GM12878 (cell line): Measurements from ENCODE around the gene PLXNB2. TPM values are rescaled to one million over a fixed set of nuclear protein-coding genes. Genes with fewer than 3 reads are reported as not detected.
A peak's percentile ranks its signal among the peaks of the same experiment; 100 is the strongest.

ENCODE experiments used
- DPF2 ChIP-seq: fragments of 450-650 bp; IDR thresholded peaks from 2 replicates; pipeline ENCODE4 v1.6.1; 2017; ENCODE audit warnings: mild to moderate bottlenecking
- HDAC6 ChIP-seq: fragments of 200-600 bp; sonication (generic); IDR thresholded peaks from one replicate; pipeline ENCODE4 v1.8.0; 2017; ENCODE audit warnings: antibody characterized with exemption; ENCODE audit not compliant: unreplicated experiment
- MTA2 ChIP-seq: fragments of 450-650 bp; IDR thresholded peaks from 2 replicates; pipeline ENCODE4 v1.6.1; 2016; ENCODE audit warnings: low read depth, mild to moderate bottlenecking, moderate library complexity
- MYB ChIP-seq: fragments of 150-350 bp; IDR thresholded peaks from 2 replicates; pipeline ENCODE4 v1.6.1; 2014; ENCODE audit warnings: mild to moderate bottlenecking, low read depth, low read length, borderline replicate concordance
- NR2C1 ChIP-seq: fragments of 450-650 bp; IDR thresholded peaks from 2 replicates; pipeline ENCODE4 v1.6.1; 2017; ENCODE audit warnings: antibody characterized with exemption, mild to moderate bottlenecking, moderate library complexity
- PBX3 ChIP-seq: IDR thresholded peaks from 2 replicates; pipeline ENCODE4 v1.6.1; 2011; ENCODE audit warnings: mild to moderate bottlenecking, low read depth, low read length, moderate library complexity; ENCODE audit not compliant: insufficient replicate concordance
- PRDM15 ChIP-seq: fragments of 450-650 bp; formaldehyde crosslinking; IDR thresholded peaks from 2 replicates; pipeline ENCODE4 v1.4.0; 2020; ENCODE audit warnings: mild to moderate bottlenecking, moderate library complexity
- SPI1 ChIP-seq: IDR thresholded peaks from 2 replicates; pipeline ENCODE4 v1.6.1; 2011; ENCODE audit warnings: low read depth, mild to moderate bottlenecking, low read length, moderate library complexity, borderline replicate concordance; ENCODE audit not compliant: insufficient read depth
- ZBED1 ChIP-seq: IDR thresholded peaks from 2 replicates; pipeline ENCODE4 v1.6.1; 2016; ENCODE audit warnings: borderline replicate concordance
- ZSCAN29 ChIP-seq: fragments of 450-650 bp; IDR thresholded peaks from 2 replicates; pipeline ENCODE4 v1.6.1; 2017; ENCODE audit warnings: mild to moderate bottlenecking, moderate library complexity
- polyA plus RNA-seq, 11 experiments: library from polyadenylated mRNA; depleted of rRNA in 4 of 11; unstranded in 6 of 11; stranded (reverse) in 5 of 11; fragments of >200 nt; fragmentation: Nextera tagmentation in 4 of 11; fragmentation: Illumina TruSeq in 1 of 11; extraction: Ambion mirVana in 4 of 11; extraction: Trizol in 1 of 11; gene quantifications; 1 replicate in 1 of 11; 2 replicates in 10 of 11; pipeline versions ENCODE4 v1.2.1 to v1.2.3, GENCODE V29; 2011 to 2016; ENCODE audit warnings: inconsistent platforms in 2 of 11, missing spikeins in 2 of 11, low read depth in 1 of 11
- total RNA-seq, 4 experiments: library from RNA; depleted of rRNA in 3 of 4; stranded (reverse); fragments of >200 nt in 3 of 4; fragmentation: Illumina TruSeq in 1 of 4; extraction: Trizol in 1 of 4; gene quantifications; 2 replicates each; pipeline versions ENCODE4 v1.2.1 to v1.2.3, GENCODE V29; 2013 to 2021
- TF ChIP-seq, protein P1 (sequence below): fragments of 450-650 bp; IDR thresholded peaks from 2 replicates; pipeline ENCODE4 v1.6.1; 2017; ENCODE audit warnings: borderline replicate concordance
- TF ChIP-seq, protein P2 (sequence below): IDR thresholded peaks from 2 replicates; pipeline ENCODE4 v1.6.1; 2011; ENCODE audit warnings: low read depth, mild to moderate bottlenecking, low read length, moderate library complexity, borderline replicate concordance; ENCODE audit errors: extremely low read depth
- TF ChIP-seq, protein P3 (sequence below): IDR thresholded peaks from 2 replicates; pipeline ENCODE4 v1.6.1; 2012; ENCODE audit warnings: low read depth, low read length, improper control_type of control experiment
- TF ChIP-seq, protein P4 (sequence below): IDR thresholded peaks from 2 replicates; pipeline ENCODE4 v1.6.1; 2012; ENCODE audit warnings: mild to moderate bottlenecking, low read depth, low read length

PLXNB2 gene
- total and polyA plus RNA-seq, 10 of the 15 experiments (the other 5 are each of a cell fraction or from before 2014, with no cell fraction given): 0.68 to 134 (median 41.9) TPM

DNA sequence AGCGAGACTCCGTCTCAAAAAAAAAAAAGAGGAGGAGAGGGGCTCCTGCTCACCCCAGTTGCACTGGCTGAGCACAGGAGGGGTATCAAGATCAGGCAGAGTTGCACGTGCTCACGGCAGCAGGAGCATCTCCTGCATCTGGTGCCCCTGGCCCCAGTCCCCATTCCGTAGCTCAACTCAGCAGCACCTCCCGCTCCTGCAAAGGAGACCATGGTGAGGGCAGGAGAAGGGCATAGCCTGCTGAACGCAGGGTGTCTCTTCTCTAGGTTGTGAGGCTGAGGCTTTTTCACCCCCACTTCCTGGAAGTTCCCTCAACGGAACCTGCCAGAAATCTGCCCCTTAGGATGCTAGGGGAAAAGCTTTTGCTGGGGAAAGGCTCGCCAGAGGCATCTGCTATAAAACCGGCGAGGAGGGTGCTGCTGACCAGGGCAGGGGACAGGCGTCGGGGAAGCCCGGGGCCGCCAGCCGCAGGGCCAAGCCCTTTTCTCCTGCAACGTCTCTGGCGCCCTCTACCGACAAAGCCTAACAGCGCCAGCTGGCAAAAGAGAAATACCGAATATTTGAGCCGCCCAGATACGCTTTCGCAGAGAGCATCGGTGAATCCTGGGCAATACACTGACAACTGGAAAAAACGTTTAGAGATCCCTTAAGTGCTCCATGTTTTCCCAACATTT, 34.7 kb upstream of the PLXNB2 start (continued):
- TF ChIP-seq, protein P1, sequence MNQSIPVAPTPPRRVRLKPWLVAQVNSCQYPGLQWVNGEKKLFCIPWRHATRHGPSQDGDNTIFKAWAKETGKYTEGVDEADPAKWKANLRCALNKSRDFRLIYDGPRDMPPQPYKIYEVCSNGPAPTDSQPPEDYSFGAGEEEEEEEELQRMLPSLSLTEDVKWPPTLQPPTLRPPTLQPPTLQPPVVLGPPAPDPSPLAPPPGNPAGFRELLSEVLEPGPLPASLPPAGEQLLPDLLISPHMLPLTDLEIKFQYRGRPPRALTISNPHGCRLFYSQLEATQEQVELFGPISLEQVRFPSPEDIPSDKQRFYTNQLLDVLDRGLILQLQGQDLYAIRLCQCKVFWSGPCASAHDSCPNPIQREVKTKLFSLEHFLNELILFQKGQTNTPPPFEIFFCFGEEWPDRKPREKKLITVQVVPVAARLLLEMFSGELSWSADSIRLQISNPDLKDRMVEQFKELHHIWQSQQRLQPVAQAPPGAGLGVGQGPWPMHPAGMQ: no peak
- TF ChIP-seq DPF2: no peak
- no peak for TF ChIP-seq HDAC6
- TF ChIP-seq ZSCAN29: peak; percentile 84; the same call in 1 of the 2 replicates
- TF ChIP-seq, protein P2, sequence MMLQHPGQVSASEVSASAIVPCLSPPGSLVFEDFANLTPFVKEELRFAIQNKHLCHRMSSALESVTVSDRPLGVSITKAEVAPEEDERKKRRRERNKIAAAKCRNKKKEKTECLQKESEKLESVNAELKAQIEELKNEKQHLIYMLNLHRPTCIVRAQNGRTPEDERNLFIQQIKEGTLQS: peak; percentile 11; the same call in 1 of the 2 replicates
- TF ChIP-seq, protein P3, sequence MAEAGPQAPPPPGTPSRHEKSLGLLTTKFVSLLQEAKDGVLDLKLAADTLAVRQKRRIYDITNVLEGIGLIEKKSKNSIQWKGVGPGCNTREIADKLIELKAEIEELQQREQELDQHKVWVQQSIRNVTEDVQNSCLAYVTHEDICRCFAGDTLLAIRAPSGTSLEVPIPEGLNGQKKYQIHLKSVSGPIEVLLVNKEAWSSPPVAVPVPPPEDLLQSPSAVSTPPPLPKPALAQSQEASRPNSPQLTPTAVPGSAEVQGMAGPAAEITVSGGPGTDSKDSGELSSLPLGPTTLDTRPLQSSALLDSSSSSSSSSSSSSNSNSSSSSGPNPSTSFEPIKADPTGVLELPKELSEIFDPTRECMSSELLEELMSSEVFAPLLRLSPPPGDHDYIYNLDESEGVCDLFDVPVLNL: no peak
- no peak for TF ChIP-seq PRDM15 (CRISPR knock-in tag)
- TF ChIP-seq, protein P4, sequence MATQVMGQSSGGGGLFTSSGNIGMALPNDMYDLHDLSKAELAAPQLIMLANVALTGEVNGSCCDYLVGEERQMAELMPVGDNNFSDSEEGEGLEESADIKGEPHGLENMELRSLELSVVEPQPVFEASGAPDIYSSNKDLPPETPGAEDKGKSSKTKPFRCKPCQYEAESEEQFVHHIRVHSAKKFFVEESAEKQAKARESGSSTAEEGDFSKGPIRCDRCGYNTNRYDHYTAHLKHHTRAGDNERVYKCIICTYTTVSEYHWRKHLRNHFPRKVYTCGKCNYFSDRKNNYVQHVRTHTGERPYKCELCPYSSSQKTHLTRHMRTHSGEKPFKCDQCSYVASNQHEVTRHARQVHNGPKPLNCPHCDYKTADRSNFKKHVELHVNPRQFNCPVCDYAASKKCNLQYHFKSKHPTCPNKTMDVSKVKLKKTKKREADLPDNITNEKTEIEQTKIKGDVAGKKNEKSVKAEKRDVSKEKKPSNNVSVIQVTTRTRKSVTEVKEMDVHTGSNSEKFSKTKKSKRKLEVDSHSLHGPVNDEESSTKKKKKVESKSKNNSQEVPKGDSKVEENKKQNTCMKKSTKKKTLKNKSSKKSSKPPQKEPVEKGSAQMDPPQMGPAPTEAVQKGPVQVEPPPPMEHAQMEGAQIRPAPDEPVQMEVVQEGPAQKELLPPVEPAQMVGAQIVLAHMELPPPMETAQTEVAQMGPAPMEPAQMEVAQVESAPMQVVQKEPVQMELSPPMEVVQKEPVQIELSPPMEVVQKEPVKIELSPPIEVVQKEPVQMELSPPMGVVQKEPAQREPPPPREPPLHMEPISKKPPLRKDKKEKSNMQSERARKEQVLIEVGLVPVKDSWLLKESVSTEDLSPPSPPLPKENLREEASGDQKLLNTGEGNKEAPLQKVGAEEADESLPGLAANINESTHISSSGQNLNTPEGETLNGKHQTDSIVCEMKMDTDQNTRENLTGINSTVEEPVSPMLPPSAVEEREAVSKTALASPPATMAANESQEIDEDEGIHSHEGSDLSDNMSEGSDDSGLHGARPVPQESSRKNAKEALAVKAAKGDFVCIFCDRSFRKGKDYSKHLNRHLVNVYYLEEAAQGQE: no peak
- 0 out of 2 replicates have a peak, but pooled peaks have one; percentile 9 for TF ChIP-seq MTA2
- TF ChIP-seq MYB: no peak
- no peak for TF ChIP-seq ZBED1
- TF ChIP-seq SPI1: no peak
- no peak for TF ChIP-seq PBX3
- TF ChIP-seq NR2C1: no peak
